ENCODE data around the gene COL25A1. TPM values are rescaled to one million over a fixed set of nuclear protein-coding genes. Genes with fewer than 3 reads are reported as not detected.

COL25A1 gene
- total RNA-seq, 1 experiment from 2014 or later = not detected

GRCh38 chr4:108884596-108884995, 417.9 kb downstream of the COL25A1 start:
- no peak for DNase-seq (ENCODE audit: low read depth, low spot score)
- Histone ChIP-seq H3K9me2 (ENCODE audit: insufficient read depth) (no peaks in the 10 kb centered on the region), H3K79me2 (ENCODE audit: insufficient read depth, low read length) (no peaks in the 10 kb centered on the region), H3K4me3 (replicated peaks in 1 of 2; ENCODE audit: low read depth in 1 of 2, low read length in 2 of 2) (no peak overlapping the region), H3K9ac (ENCODE audit: low read length) (no peak overlapping the region), H3K27ac (ENCODE audit: low read depth, low read length) (no peak overlapping the region), H3K4me1 (ENCODE audit: control insufficient read depth in 1 of 2, insufficient read depth in 2 of 2, low read length in 2 of 2) (no peaks in the 10 kb centered on the region), H2AFZ (ENCODE audit: low read depth, low read length, poor library complexity, severe bottlenecking) (no peak overlapping the region), H3K9me3 (ENCODE audit: control insufficient read depth in 1 of 2, insufficient read depth in 1 of 2, low read depth in 1 of 2, low read length in 2 of 2) (no peaks in the 10 kb centered on the region), H3K4me2 (ENCODE audit: low read length) (no peak overlapping the region), H3K27me3 (ENCODE audit: insufficient read depth, low read length) (peaks cover 50% of the 10 kb centered on the region), H3K36me3 (ENCODE audit: control insufficient read depth in 1 of 2, insufficient read depth in 2 of 2, low read length in 2 of 2) (no peaks in the 10 kb centered on the region), H4K20me1 (ENCODE audit: insufficient read depth) (no peaks in the 10 kb centered on the region)
- intact Hi-C loops (cut with micrococcal nuclease) = no loop called here
- no peak for ATAC-seq
- CTCF ChIA-PET = no interaction called here
- POLR2A ChIA-PET = no interaction called here
- TF ChIP-seq SRF (IDR thresholded peaks at IDR 0.05; ENCODE audit: low read depth) (no peak), ELF1 (IDR thresholded peaks at IDR 0.05; ENCODE audit: borderline replicate concordance, low read depth) (no peak), ZNF274 (IDR thresholded peaks at IDR 0.05; ENCODE audit: low read depth, low read length) (no peak), TCF7L2 (IDR thresholded peaks at IDR 0.05; ENCODE audit: borderline replicate concordance, extremely low read depth, insufficient read depth, insufficient read length) (no peak), POLR2AphosphoS5 (IDR thresholded peaks at IDR 0.05; ENCODE audit: low read depth, low read length) (no peak), SP1 (IDR thresholded peaks at IDR 0.05; ENCODE audit: low read depth) (no peak), CEBPB (IDR thresholded peaks at IDR 0.05; ENCODE audit: low read depth) (no peak), POLR2A (IDR thresholded peaks at IDR 0.05; ENCODE audit: borderline replicate concordance, extremely low read depth, insufficient read depth, insufficient read length) (no peak), JUND (IDR thresholded peaks at IDR 0.05) (no peak), YY1 (IDR thresholded peaks at IDR 0.05; ENCODE audit: extremely low read depth, insufficient replicate concordance, low read depth, low read length) (no peak), RAD21 (IDR thresholded peaks at IDR 0.05; ENCODE audit: low read depth) (no peak), ZFX (IDR thresholded peaks at IDR 0.05) (no peak), EZH2 (IDR thresholded peaks at IDR 0.05) (no peak)
- TF ChIP-seq, protein P1, sequence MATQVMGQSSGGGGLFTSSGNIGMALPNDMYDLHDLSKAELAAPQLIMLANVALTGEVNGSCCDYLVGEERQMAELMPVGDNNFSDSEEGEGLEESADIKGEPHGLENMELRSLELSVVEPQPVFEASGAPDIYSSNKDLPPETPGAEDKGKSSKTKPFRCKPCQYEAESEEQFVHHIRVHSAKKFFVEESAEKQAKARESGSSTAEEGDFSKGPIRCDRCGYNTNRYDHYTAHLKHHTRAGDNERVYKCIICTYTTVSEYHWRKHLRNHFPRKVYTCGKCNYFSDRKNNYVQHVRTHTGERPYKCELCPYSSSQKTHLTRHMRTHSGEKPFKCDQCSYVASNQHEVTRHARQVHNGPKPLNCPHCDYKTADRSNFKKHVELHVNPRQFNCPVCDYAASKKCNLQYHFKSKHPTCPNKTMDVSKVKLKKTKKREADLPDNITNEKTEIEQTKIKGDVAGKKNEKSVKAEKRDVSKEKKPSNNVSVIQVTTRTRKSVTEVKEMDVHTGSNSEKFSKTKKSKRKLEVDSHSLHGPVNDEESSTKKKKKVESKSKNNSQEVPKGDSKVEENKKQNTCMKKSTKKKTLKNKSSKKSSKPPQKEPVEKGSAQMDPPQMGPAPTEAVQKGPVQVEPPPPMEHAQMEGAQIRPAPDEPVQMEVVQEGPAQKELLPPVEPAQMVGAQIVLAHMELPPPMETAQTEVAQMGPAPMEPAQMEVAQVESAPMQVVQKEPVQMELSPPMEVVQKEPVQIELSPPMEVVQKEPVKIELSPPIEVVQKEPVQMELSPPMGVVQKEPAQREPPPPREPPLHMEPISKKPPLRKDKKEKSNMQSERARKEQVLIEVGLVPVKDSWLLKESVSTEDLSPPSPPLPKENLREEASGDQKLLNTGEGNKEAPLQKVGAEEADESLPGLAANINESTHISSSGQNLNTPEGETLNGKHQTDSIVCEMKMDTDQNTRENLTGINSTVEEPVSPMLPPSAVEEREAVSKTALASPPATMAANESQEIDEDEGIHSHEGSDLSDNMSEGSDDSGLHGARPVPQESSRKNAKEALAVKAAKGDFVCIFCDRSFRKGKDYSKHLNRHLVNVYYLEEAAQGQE (IDR thresholded peaks at IDR 0.05; ENCODE audit: low read depth) = no peak
- BruUV-seq (replicated peaks) = no TSS peak
- RAD21 ChIA-PET (ENCODE audit: low non-redundant PET in 1 of 2, low total read pairs in 2 of 2, uncharacterized antibody in 2 of 2, unreplicated experiment in 2 of 2) = no interaction called here
